ENCODE results near the gene OR8K3.

The OR8K3 gene

DNA sequence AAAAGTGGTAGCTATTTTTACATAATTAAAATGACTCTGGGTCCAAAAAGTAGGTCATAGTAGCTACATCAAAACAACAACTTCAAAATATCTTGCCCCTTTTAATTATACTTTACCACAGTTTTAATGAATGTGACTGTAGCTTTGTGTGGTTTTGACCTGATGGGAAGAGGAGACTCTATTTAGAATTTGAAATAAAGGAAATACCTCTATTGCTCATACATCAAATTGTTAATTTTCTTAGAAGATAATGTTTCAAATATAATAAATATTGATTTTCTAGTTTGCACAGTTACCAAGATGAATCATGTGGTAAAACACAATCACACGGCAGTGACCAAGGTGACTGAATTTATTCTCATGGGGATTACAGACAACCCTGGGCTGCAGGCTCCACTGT, 30.8 kb downstream of the OR8K3 start, which contains the start of gene OR8K1:
Gene OR8K1 (plus strand): TSS at position 301 of the 400 bp plus-strand sequence. CDS start 0 bp downstream, at position 301.
- Histone ChIP-seq H3K27ac (no peak within 1 kb of the TSS), H3K36me3 (ENCODE audit: control insufficient read depth, insufficient read depth, low read length) (no peaks in the 10 kb centered on the region), H2AFZ (no peak within 1 kb of the TSS), H3K4me3 (ENCODE audit: low read depth, low read length) (no peak within 1 kb of the TSS), H3K4me1 (no peaks in the 10 kb centered on the region), H3K79me2 (no peaks in the 10 kb centered on the region), H3K9ac (no peak within 1 kb of the TSS), H3K4me2 (ENCODE audit: low read length) (no peak within 1 kb of the TSS), H3K9me3 (ENCODE audit: control insufficient read depth, low read length) (no peaks in the 10 kb centered on the region), H3K27me3 (ENCODE audit: control insufficient read depth, insufficient read depth, low read length) (no peaks in the 10 kb centered on the region)
- TF ChIP-seq, protein P1, sequence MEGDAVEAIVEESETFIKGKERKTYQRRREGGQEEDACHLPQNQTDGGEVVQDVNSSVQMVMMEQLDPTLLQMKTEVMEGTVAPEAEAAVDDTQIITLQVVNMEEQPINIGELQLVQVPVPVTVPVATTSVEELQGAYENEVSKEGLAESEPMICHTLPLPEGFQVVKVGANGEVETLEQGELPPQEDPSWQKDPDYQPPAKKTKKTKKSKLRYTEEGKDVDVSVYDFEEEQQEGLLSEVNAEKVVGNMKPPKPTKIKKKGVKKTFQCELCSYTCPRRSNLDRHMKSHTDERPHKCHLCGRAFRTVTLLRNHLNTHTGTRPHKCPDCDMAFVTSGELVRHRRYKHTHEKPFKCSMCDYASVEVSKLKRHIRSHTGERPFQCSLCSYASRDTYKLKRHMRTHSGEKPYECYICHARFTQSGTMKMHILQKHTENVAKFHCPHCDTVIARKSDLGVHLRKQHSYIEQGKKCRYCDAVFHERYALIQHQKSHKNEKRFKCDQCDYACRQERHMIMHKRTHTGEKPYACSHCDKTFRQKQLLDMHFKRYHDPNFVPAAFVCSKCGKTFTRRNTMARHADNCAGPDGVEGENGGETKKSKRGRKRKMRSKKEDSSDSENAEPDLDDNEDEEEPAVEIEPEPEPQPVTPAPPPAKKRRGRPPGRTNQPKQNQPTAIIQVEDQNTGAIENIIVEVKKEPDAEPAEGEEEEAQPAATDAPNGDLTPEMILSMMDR (IDR thresholded peaks at IDR 0.05): no peak

GRCh38 chr11:56353991-56354390, 39.0 kb downstream of the OR8K3 start, which contains the start of gene OR8J1:
TSS of gene OR8J1 (plus strand) at chr11:56354291. CDS start at chr11:56360247, 5,956 bp downstream.
- H3K4me2 ChIP-seq (ENCODE audit: low read length): no peak within 1 kb of the TSS
- H3K4me3 ChIP-seq (ENCODE audit: low read depth, low read length): no peak within 1 kb of the TSS
- H3K79me2 ChIP-seq: no peaks in the 10 kb centered on the region
- no peaks in the 10 kb centered on the region for H3K36me3 ChIP-seq (ENCODE audit: control insufficient read depth, insufficient read depth, low read length)
- H3K4me1 ChIP-seq: no peaks in the 10 kb centered on the region
- H3K9me3 ChIP-seq (ENCODE audit: control insufficient read depth, low read length): no peaks in the 10 kb centered on the region
- no peak within 1 kb of the TSS for H3K9ac ChIP-seq
- no peak within 1 kb of the TSS for H2AFZ ChIP-seq
- TF ChIP-seq, protein P1 (IDR thresholded peaks at IDR 0.05): no peak
- no peaks in the 10 kb centered on the region for H3K27me3 ChIP-seq (ENCODE audit: control insufficient read depth, insufficient read depth, low read length)
- H3K27ac ChIP-seq: no peak within 1 kb of the TSS

Data from parathyroid adenoma (tissue), 2 donors.